Measurements from ENCODE around the gene CTNND2.

CTNND2 gene

GRCh38 chr5:11064763-11065450, 839.3 kb downstream of the CTNND2 start:
- no peak for DNase-seq

DNA sequence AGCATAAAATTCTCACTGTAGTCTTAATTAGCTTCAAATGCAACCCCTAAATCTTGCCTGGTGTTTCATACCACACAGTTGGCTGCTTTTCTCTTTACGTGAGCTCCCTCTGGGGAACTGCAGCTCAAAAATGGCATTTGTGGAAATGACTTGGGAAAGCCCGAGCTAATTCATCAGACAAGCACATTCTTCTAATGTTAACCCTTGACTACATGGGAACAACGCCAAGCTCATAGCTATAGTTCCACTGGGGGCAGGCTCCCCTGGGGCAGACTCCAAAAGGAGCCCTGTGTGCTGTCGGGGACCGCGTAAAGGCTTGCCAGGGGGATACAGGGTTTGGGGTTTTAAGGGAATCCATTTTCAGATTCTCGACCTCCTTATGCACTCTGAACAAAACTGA, 841.8 kb downstream of the CTNND2 start:
- no peak for DNase-seq

- DNase-seq = no peak
Measured at GRCh38 chr5:11056560-11056959, 847.7 kb downstream of the CTNND2 start.

DNA sequence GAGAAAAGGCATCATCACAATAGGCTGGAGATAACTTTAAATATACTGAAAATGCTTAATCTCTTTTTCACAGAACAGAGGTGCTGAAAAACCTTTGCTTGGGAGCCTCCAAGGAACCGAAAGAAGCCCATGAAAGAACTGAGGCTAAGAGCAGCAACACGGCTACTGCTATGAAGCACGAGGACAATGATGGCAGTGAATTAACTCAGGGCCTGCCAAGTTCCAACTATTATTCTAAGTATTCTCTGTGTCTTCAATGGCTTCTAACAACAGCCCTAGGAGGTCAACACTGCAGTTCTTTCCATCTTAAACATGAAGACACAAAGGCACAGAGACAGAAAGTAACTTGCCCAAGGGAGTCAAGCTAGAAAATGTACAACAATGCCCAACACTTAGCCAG, 850.2 kb downstream of the CTNND2 start:
- no peak for DNase-seq

DNA sequence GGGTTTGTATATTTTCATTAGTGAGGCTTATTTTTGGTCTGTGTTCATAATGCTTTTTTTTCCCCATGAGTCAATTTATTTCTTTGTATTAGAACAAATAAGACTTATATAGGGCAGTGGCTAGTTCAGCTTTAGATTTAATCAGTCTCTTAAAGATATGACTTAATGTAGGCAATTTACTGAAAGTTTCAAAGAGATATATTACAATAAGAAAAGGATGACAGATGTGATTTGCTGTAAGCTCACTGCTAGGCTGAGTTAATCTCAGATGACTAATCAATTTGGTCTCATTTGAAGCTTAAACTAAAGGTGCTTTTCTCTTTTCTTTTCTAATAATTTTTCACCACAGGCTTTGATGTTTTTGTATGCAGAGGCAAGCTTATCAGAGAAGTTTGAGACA, 851.4 kb downstream of the CTNND2 start:
- DNase-seq = no peak

DNA sequence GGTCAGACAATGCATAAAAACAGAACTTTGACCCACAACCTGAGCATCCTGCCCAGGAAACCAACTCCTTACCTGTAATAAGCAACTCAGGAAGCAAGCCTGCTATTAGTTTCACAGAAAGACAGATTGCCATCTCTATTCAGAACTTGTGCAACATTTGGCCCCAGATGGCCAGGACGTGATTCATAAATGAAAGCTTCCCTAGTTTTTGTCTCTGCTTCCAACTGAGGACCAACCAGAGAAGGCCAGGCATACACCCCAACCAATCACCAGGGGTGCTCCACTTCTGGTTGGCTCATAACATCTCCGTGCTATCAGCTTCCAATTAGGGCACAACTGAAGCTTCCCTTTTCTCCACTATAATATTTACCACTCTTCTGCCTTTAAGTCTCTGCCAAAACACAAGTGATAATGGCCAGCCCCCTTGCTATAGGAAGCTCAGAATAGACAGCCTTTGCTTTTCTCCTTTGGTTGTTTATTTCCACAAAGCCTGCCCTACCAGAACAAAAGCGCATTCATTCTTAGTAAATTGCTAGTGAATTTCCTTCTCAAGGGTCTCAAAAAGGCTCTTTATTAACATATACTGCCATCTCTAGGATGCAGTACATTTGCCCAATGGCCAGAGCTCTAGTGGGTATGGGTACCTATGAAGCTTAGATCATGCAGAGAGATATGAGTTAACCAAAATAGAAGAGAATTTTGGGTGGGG, 853.5 kb downstream of the CTNND2 start:
- no peak for DNase-seq

GRCh38 chr5:11048760-11049159, 855.5 kb downstream of the CTNND2 start:
- DNase-seq = no peak

GRCh38 chr5:11047625-11048024, 856.6 kb downstream of the CTNND2 start:
- no peak for DNase-seq

GRCh38 chr5:11047030-11047429, 857.2 kb downstream of the CTNND2 start:
- no peak for DNase-seq

DNA sequence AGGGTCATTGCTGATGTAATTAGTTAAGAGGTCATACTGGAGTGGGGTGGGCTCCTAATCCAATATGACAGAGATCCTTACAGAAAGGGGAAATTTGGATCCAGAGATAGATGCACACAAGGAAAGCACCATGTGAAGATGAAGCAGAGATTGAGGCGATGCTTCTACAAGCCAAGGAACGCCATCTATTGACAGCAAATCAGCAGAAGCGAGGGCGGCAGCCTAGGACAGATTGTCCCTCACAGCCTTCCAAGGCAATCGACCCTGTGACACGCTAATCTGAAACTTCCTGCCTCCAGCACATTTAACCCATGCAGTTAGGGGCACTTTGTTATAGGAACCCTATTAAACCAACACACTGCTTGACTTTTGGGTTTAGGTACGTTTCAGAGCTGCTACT, 858.1 kb downstream of the CTNND2 start:
- DNase-seq = no peak

DNA sequence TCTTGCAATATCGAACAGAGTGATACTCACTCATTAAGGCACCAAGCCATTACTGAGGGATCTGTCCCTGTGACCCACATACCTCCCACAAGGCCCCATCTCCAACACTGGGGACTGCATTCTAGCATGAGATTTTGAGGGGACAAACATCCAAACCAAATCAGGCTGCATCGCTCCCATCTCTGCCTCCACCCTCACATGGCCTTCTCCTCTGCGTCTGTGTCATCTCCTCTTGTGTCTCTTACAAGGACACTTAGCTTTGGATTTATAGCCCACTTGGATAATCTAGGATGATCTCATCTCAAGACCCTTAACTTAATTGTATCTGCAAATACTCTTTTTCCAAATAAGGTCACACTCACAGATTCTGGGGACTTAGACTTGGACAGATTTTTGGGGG, 858.8 kb downstream of the CTNND2 start:
- DNase-seq = no peak

DNA sequence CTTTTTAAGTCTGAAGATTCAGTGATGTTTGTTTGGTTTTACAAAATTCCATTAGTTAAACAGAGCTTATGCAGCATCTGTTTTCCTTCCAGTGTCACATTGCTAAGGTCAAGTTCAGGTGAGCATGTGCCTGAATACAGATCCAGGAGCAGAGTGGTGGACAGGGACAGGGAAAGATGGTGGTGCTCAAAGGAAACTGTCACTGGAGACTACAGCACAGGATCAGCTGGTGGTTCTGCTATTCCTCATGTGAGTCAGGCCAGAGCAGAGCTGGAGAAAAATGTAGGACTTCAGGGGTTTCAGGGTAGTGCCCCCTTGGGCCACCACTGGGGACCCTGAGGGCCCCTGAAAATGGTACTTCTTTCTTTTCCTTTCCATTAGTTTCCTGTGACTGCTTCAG, 859.7 kb downstream of the CTNND2 start:
- no peak for DNase-seq

DNA sequence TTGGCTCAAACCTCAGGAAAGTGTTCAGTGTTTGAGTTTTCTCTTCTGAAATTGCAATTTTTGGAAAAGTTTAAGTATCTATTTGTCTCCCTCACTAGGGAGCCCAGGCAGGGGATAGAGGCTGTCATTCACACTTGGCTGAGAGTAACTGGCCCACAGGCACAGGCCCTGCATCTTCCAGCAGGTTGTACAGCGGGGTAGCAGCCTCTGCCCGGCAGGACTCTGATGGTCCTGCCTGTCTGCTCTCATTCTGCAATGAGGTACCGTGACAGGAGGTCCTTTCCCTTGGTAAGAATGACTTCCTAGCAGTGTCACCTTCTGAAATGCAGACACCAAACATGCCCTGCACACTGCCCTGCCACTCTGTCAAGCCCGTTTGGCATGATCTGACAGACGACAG, 860.4 kb downstream of the CTNND2 start:
- DNase-seq = no peak

GRCh38 chr5:11040345-11040744, 863.9 kb downstream of the CTNND2 start:
- DNase-seq = no peak

- no peak for DNase-seq
Measured at GRCh38 chr5:11038772-11039171, 865.5 kb downstream of the CTNND2 start.

GRCh38 chr5:11037941-11038340, 866.3 kb downstream of the CTNND2 start:
- DNase-seq = no peak

DNA sequence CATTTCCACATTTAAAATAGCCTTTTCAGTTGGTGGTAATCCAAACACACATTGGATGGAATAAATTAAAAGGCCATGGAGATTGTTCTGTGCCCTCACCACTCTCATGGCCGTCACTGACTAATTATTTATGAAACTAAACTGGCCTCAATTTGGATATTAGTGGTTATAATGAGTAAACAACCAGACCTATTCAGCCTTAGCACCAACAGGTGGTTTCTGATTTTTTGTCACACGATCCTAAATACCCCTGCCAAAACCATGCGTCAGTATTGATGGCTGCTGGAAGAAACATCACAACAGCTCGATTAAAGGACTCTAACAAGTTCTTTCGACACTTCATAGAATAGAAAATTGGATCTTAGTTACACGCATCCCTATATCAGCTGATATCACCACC, 867.2 kb downstream of the CTNND2 start:
- DNase-seq = no peak

DNA sequence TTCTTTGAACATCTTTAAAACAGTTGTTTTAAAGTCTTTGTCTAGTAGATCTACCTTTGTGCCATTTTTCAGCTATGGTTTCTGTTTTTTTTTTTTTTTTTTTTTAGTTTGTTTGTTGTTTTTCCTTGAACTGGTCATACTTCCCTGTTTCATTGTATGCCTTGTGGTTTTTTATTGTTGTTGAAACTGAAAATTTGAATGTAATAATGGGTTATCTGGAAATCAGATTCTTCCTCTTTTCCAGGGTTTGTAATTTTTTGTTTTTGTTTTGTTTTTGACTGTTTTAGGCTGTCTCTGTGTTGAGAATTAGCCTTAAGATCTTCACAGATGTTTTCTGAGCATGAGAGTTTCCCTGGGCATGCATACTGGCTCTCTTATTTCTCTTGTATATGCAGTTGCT, 873.6 kb downstream of the CTNND2 start:
- DNase-seq = no peak

GRCh38 chr5:11027660-11028059, 876.6 kb downstream of the CTNND2 start:
- no peak for DNase-seq

GRCh38 chr5:11026543-11026942, 877.7 kb downstream of the CTNND2 start:
- DNase-seq = no peak

- DNase-seq = no peak
Measured at GRCh38 chr5:11023945-11024344, 880.3 kb downstream of the CTNND2 start.

- no peak for DNase-seq
Measured at GRCh38 chr5:11013793-11014192, 890.5 kb downstream of the CTNND2 start.

- no peak for DNase-seq
Measured at GRCh38 chr5:11012295-11012694, 892.0 kb downstream of the CTNND2 start.

GRCh38 chr5:11010429-11011210, 893.6 kb downstream of the CTNND2 start:
- DNase-seq = no peak

Data from stimulated activated naive CD4-positive, alpha-beta T cell (primary cell).